HFFc6 (cell line): ENCODE measurements around the gene ALX3. TPM values are rescaled to one million over a fixed set of nuclear protein-coding genes. Genes with fewer than 3 reads are reported as not detected.

Experiments used
- DNase-seq: peaks from one replicate; pipeline ENCODE4 v3.0.0-alpha.2; 2018
- H3K27ac Mint-ChIP-seq: 2 replicates; pipeline ENCODE4 v1.8.0; 2020; ENCODE audit warnings: mild to moderate bottlenecking, mixed read lengths
- H3K27me3 Mint-ChIP-seq: 2 replicates; pipeline ENCODE4 v1.8.0; 2021; ENCODE audit warnings: mild to moderate bottlenecking, moderate library complexity, mixed read lengths; ENCODE audit not compliant: insufficient read depth
- H3K36me3 Mint-ChIP-seq: 2 replicates; pipeline ENCODE4 v1.8.0; 2021; ENCODE audit warnings: low read depth, mixed read lengths
- H3K4me1 Mint-ChIP-seq: 2 replicates; pipeline ENCODE4 v1.8.0; 2020; ENCODE audit warnings: low read depth, mixed read lengths
- H3K4me3 Mint-ChIP-seq: 2 replicates; pipeline ENCODE4 v1.8.0; 2020; ENCODE audit warnings: mild to moderate bottlenecking, moderate library complexity, mixed read lengths
- H3K9me3 Mint-ChIP-seq: 2 replicates; pipeline ENCODE4 v1.8.0; 2020; ENCODE audit warnings: mild to moderate bottlenecking, mixed read lengths
- CTCF ChIP-seq: fragments of 200-600 bp; sonication (generic); IDR thresholded peaks from 2 replicates; pipeline ENCODE4 v1.5.0; 2021; ENCODE audit warnings: antibody characterized with exemption, mild to moderate bottlenecking
- total RNA-seq, 6 experiments: library from RNA; stranded (reverse); fragmentation: NEBNext Ultra II Directional; extraction: Animal tissue kit (Norgen Biotek cat#: 25700); gene quantifications; 2 replicates in 1 of 6; 3 replicates in 5 of 6; pipeline ENCODE4 v1.2.3, GENCODE V29; 2021

ALX3 gene
- total RNA-seq, 6 experiments from 2014 or later, result 1.0 to 10.0 (median 1.4) TPM

DNA sequence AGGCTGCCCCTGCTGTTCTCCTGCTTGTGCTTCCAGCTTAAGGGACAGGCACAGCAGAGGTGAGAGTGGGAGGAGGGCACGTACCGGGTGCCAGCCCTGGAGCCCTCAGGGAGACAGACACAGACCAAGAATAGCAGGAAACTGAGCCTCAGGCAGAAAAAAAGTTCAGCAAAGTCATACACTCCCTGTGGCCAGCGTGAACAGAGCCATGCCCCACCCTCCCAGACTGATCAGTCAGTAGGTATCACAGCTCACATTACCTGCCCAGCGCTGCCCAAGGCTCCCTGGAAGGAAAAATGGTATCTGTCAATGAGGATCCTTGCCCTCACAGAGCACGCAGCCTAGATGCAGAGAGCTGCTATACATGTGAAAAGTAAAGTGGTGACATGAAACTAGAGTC, 43.1 kb upstream of the ALX3 start:
- TF ChIP-seq CTCF, result no peak
- Mint-ChIP-seq H3K4me1 (peaks cover 23% of the 10 kb centered on the region), H3K27ac (no peak overlapping the region), H3K4me3 (no peak overlapping the region), H3K9me3 (no peaks in the 10 kb centered on the region), H3K36me3 (no peaks in the 10 kb centered on the region), H3K27me3 (peaks cover 12% of the 10 kb centered on the region)
- DNase-seq, result no peak

DNA sequence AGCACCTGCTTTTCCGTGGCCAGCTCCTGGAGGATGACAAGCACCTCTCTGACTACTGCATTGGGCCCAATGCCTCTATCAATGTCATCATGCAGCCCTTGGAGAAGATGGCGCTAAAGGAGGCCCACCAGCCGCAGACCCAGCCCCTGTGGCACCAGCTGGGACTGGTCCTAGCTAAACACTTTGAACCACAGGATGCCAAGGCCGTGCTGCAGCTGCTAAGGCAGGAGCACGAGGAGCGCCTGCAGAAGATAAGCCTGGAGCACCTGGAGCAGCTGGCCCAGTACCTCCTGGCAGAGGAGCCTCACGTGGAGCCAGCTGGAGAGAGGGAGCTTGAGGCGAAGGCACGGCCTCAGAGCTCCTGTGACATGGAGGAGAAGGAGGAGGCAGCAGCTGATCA, 42.2 kb upstream of the ALX3 start:
- Mint-ChIP-seq H3K4me1 (peaks cover 21% of the 10 kb centered on the region), H3K4me3 (no peak overlapping the region), H3K27ac (no peak overlapping the region), H3K36me3 (no peaks in the 10 kb centered on the region), H3K27me3 (peaks cover 12% of the 10 kb centered on the region), H3K9me3 (no peaks in the 10 kb centered on the region)
- no peak for DNase-seq
- no peak for TF ChIP-seq CTCF

GRCh38 chr1:110112143-110112542, 41.7 kb upstream of the ALX3 start, which contains the start of gene UBL4B:
Gene UBL4B, plus strand, starts transcription at chr1:110112443. Its CDS starts 92 bp downstream, at chr1:110112535.
- H3K27me3 Mint-ChIP-seq, result peaks cover 12% of the 10 kb centered on the region

GRCh38 chr1:110111081-110111480, 40.6 kb upstream of the ALX3 start:
- Mint-ChIP-seq H3K27me3 (peaks cover 8% of the 10 kb centered on the region), H3K9me3 (no peaks in the 10 kb centered on the region), H3K4me1 (peaks cover 14% of the 10 kb centered on the region), H3K27ac (no peak overlapping the region), H3K4me3 (no peak overlapping the region), H3K36me3 (no peaks in the 10 kb centered on the region)
- TF ChIP-seq CTCF, result no peak
- no peak for DNase-seq

More at GRCh38 chr1:110112143-110112542, 41.7 kb upstream of the ALX3 start, which contains the start of gene UBL4B:
- no peaks in the 10 kb centered on the region for H3K36me3 Mint-ChIP-seq
- no peak within 1 kb of the TSS for H3K27ac Mint-ChIP-seq
- DNase-seq, result no peak
- TF ChIP-seq CTCF, result no peak
- H3K4me3 Mint-ChIP-seq, result no peak within 1 kb of the TSS
- H3K4me1 Mint-ChIP-seq, result peaks cover 21% of the 10 kb centered on the region
- H3K9me3 Mint-ChIP-seq, result no peaks in the 10 kb centered on the region

DNA sequence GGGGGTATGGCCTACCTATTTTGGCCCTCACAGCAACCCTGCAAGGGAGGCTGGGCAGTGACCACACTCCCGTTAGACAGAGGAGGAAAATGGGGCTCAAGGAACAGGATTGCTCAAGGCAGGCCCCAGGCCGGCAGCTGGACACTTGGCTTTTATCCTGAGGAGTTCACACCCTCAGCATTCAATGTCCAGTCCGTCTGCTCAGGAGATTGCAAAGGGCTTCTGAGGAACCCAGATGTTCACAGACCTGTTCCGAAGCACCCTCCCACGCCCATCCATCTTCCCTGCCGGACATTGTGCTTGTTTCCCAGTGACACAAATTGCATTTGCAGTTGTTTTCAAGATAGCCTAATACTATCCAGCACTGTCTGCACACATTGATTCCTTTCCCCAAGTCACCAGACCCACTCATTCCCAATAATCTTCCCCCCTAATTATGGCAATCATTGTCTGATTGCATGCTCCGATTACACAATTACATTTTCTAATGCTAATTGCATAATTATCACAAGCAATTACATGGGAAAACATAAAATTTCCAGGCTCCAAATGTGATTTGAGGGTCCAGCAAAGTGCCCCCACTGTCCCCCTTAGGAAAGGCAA, 37.5 kb upstream of the ALX3 start:
- Mint-ChIP-seq H3K4me3 (no peak overlapping the region), H3K4me1 (peaks cover 14% of the 10 kb centered on the region), H3K27ac (no peak overlapping the region), H3K9me3 (no peaks in the 10 kb centered on the region), H3K36me3 (no peaks in the 10 kb centered on the region), H3K27me3 (peaks cover 3% of the 10 kb centered on the region; the same call in 1 of the 2 replicates)
- TF ChIP-seq CTCF, result no peak
- DNase-seq, result no peak
